GM21447 (cell line): ENCODE measurements around the gene SMAD9.

Experiments used
- ATAC-seq: cut with Tn5 transposase; IDR thresholded peaks from one replicate; pipeline ENCODE4 v1.9.1; 2021; ENCODE audit not compliant: unreplicated experiment

The SMAD9 gene

GRCh38 chr13:36818804-36819738, 101.0 kb downstream of the SMAD9 start, which contains the start of gene RFXAP:
TSS of gene RFXAP (plus strand) at chr13:36819222. CDS start at chr13:36819358, 136 bp downstream.
- ATAC-seq = peak; percentile 72

- ATAC-seq = peak; percentile 3
Observed at GRCh38 chr13:36817996-36818803, 101.8 kb downstream of the SMAD9 start.

- ATAC-seq = no peak
Observed at GRCh38 chr13:36815062-36815461, 105.0 kb downstream of the SMAD9 start.

- no peak for ATAC-seq
Observed at GRCh38 chr13:36814465-36814864, 105.6 kb downstream of the SMAD9 start.

GRCh38 chr13:36813225-36813624, 106.8 kb downstream of the SMAD9 start:
- ATAC-seq = no peak

GRCh38 chr13:36807616-36808015, 112.4 kb downstream of the SMAD9 start:
- no peak for ATAC-seq

- ATAC-seq = no peak
Observed at GRCh38 chr13:36806102-36806501, 113.9 kb downstream of the SMAD9 start.

GRCh38 chr13:36804588-36804987, 115.5 kb downstream of the SMAD9 start:
- ATAC-seq = no peak

- ATAC-seq = no peak
Observed at GRCh38 chr13:36801035-36801434, 119.0 kb downstream of the SMAD9 start.

GRCh38 chr13:36796052-36796451, 124.0 kb downstream of the SMAD9 start:
- ATAC-seq = no peak

GRCh38 chr13:36795463-36795862, 124.6 kb downstream of the SMAD9 start:
- ATAC-seq = no peak
